HepG2 (cell line): ENCODE measurements around the gene GPR4. TPM values are rescaled to one million over a fixed set of nuclear protein-coding genes. Genes with fewer than 3 reads are reported as not detected.

Experiments used
- ATAC-seq: fragments of 200-7000 bp; cut with Tn5 transposase; 3 replicates; pipeline ENCODE4 v1.9.1; 2020; ENCODE audit warnings: mild to moderate bottlenecking, moderate library complexity
- BruUV-seq: library from RNA; stranded (reverse); fragments of 400-500 nt; replicated peaks from 2 replicates; lab custom pipeline; 2021; lab: Mats Ljungman, UMichigan
- CTCF ChIA-PET: fragments of 300-600 bp; formaldehyde crosslinking; extraction: SDS; loops from one replicate; lab custom pipeline; 2021; ENCODE audit warnings: low total read pairs, inconsistent platforms, low intra/inter-chr PET ratio; lab: Yijun Ruan, JAX
- POLR2A ChIA-PET: fragments of 350-600 bp; sonication (Branson Sonifier 250); formaldehyde crosslinking; loops from one replicate; lab custom pipeline; 2020; ENCODE audit warnings: antibody characterized with exemption, inconsistent platforms; lab: Yijun Ruan, JAX
- DNase-seq: peaks from one replicate; pipeline ENCODE4 v3.0.0-alpha.2; 2015; ENCODE audit warnings: low spot score
- FAIRE-seq: peaks from 3 replicates; lab custom pipeline; 2011; peaks lifted over from hg19 to GRCh38; lab: Jason Lieb, UNC
- H2AFZ ChIP-seq: one replicate; pipeline ENCODE4 v1.6.1; 2011; ENCODE audit warnings: low read length, inconsistent platforms
- H3K27ac ChIP-seq: fragments of 300-600 bp; 3 replicates; pipeline ENCODE4 v1.8.0; 2011; ENCODE audit warnings: mixed run types, mild to moderate bottlenecking, mixed read lengths, low read length, inconsistent platforms; ENCODE audit not compliant: insufficient read depth; ENCODE audit errors: extremely low read length
- H3K27me3 ChIP-seq, 2 experiments: fragments of 200-600 bp in 1 of 2; 2 replicates in 1 of 2; 3 replicates in 1 of 2; pipeline versions ENCODE4 v1.6.0 to v1.8.0; 2011; ENCODE audit warnings: low read length in 2 of 2, mild to moderate bottlenecking in 2 of 2, moderate library complexity in 2 of 2, inconsistent platforms in 1 of 2; ENCODE audit not compliant: insufficient read depth in 2 of 2, control insufficient read depth in 1 of 2
- H3K36me3 ChIP-seq, 2 experiments: fragments of 200-600 bp in 1 of 2; replicated peaks in 1 of 2; 2 replicates in 1 of 2; 3 replicates in 1 of 2; pipeline versions ENCODE4 v1.5.1 to v1.8.0; 2011; ENCODE audit warnings: low read length in 2 of 2, inconsistent platforms in 1 of 2; ENCODE audit not compliant: insufficient read depth in 2 of 2, control insufficient read depth in 1 of 2
- H3K4me1 ChIP-seq: 2 replicates; pipeline ENCODE4 v1.5.1; 2012; ENCODE audit warnings: low read length, inconsistent platforms; ENCODE audit not compliant: insufficient read depth
- H3K4me2 ChIP-seq: 2 replicates; pipeline ENCODE4 v1.6.0; 2011; ENCODE audit warnings: low read depth, low read length, inconsistent platforms
- H3K4me3 ChIP-seq, 3 experiments: fragments of 200-600 bp in 1 of 3; sonication (generic), shearing (Covaris generic) in 1 of 3; replicated peaks in 1 of 3; 2 replicates each; pipeline ENCODE4 v1.5.1; 2011 to 2016; ENCODE audit warnings: low read length in 3 of 3, inconsistent platforms in 2 of 3, low read depth in 2 of 3, mild to moderate bottlenecking in 2 of 3, control low read depth in 1 of 3, mixed read lengths in 1 of 3; ENCODE audit not compliant: insufficient read depth in 1 of 3
- H3K79me2 ChIP-seq: one replicate; pipeline ENCODE4 v1.6.1; 2011; ENCODE audit warnings: low read length, inconsistent platforms; ENCODE audit not compliant: insufficient read depth
- H3K9ac ChIP-seq: 2 replicates; pipeline ENCODE4 v1.6.0; 2011; ENCODE audit warnings: mild to moderate bottlenecking, low read depth, low read length, inconsistent platforms; ENCODE audit not compliant: insufficient read depth
- H3K9me3 ChIP-seq: 2 replicates; pipeline ENCODE4 v1.5.1; 2012; ENCODE audit warnings: mild to moderate bottlenecking, low read length
- H4K20me1 ChIP-seq: 2 replicates; pipeline ENCODE4 v1.6.0; 2011; ENCODE audit warnings: inconsistent platforms, mild to moderate bottlenecking, low read length, moderate library complexity; ENCODE audit not compliant: insufficient read depth
- ARID2 ChIP-seq: sonication (generic); formaldehyde crosslinking; IDR thresholded peaks from 2 replicates; pipeline ENCODE4 v1.8.1; 2022; ENCODE audit warnings: mild to moderate bottlenecking, missing genetic modification reagents, borderline replicate concordance
- ISX ChIP-seq: sonication (generic); formaldehyde crosslinking; conservative IDR thresholded peaks from 2 replicates; pipeline ENCODE4 v1.5.0; 2020; ENCODE audit warnings: missing genetic modification reagents
- SRSF1 ChIP-seq: fragments of 200-400 bp; formaldehyde crosslinking; optimal IDR thresholded peaks from 2 replicates; pipeline ENCODE3; 2017; ENCODE audit warnings: mild to moderate bottlenecking, low read depth, low read length, moderate library complexity
- ZNF263 ChIP-seq: sonication (generic); formaldehyde crosslinking; IDR thresholded peaks from 2 replicates; pipeline ENCODE4 v1.4.0; 2020; ENCODE audit warnings: missing genetic modification reagents
- ZNF570 ChIP-seq: sonication (generic); formaldehyde crosslinking; IDR thresholded peaks from 2 replicates; pipeline ENCODE4 v1.4.0; 2020; ENCODE audit warnings: mild to moderate bottlenecking, missing genetic modification reagents, borderline replicate concordance
- ZNF572 ChIP-seq: sonication (generic); formaldehyde crosslinking; IDR thresholded peaks from 2 replicates; pipeline ENCODE4 v1.5.1; 2020; ENCODE audit warnings: mild to moderate bottlenecking, missing genetic modification reagents
- ZSCAN31 ChIP-seq: sonication (generic); formaldehyde crosslinking; IDR thresholded peaks from 2 replicates; pipeline ENCODE4 v1.5.0; 2020; ENCODE audit warnings: low read depth, mild to moderate bottlenecking, missing genetic modification reagents
- WGBS: methylation state at CpG from one replicate; pipeline ENCODE4 v1.1.6; 2017; ENCODE audit warnings: low lambda C conversion rate; 5-methylcytosine and 5-hydroxymethylcytosine counted together
- in situ Hi-C: cut with HindIII; loops from 2 replicates; pipeline ENCODE4 v1.10.0; 2017; ENCODE audit warnings: low pct_unique_long_range_greater_than_20kb; ENCODE audit not compliant: extremely low pct_ligation_motif_present
- intact Hi-C: fragments of 100-400 bp; cut with micrococcal nuclease; formaldehyde crosslinking; loops from one replicate; pipeline ENCODE4 v1.10.0; 2022; ENCODE audit not compliant: unreplicated experiment
- polyA plus RNA-seq, 8 experiments: library from polyadenylated mRNA; depleted of rRNA in 3 of 8; stranded (reverse) in 7 of 8; unstranded in 1 of 8; fragments of >200 nt; fragmentation: Illumina TruSeq in 4 of 8; extraction: Trizol in 4 of 8; gene quantifications; 2 replicates each; pipeline versions ENCODE4 v1.2.1 to v1.2.3, GENCODE V29; 2011 to 2016; ENCODE audit warnings: low read depth in 4 of 8, missing spikeins in 1 of 8, mixed read lengths in 1 of 8; ENCODE audit not compliant: insufficient read depth in 1 of 8
- total RNA-seq, 5 experiments: library from RNA; depleted of rRNA; stranded (reverse); fragments of >200 nt; fragmentation: Illumina TruSeq; extraction: Trizol; gene quantifications; 2 replicates each; pipeline ENCODE4 v1.2.3, GENCODE V29; 2016; ENCODE audit warnings: low read depth in 1 of 5
- TF ChIP-seq, protein P1 (sequence below): sonication (generic); formaldehyde crosslinking; IDR thresholded peaks from 2 replicates; pipeline ENCODE4 v1.5.1; 2020; ENCODE audit warnings: mild to moderate bottlenecking, moderate library complexity, missing genetic modification reagents
- TF ChIP-seq, protein P2 (sequence below): IDR thresholded peaks from 2 replicates; pipeline ENCODE4 v1.6.1; 2016; ENCODE audit warnings: control low read depth

GPR4 gene
- total and polyA plus RNA-seq, 2 of the 13 experiments (the other 11 are each of a cell fraction or from before 2014, with no cell fraction given): 0.15 TPM; not detected in 1

DNA sequence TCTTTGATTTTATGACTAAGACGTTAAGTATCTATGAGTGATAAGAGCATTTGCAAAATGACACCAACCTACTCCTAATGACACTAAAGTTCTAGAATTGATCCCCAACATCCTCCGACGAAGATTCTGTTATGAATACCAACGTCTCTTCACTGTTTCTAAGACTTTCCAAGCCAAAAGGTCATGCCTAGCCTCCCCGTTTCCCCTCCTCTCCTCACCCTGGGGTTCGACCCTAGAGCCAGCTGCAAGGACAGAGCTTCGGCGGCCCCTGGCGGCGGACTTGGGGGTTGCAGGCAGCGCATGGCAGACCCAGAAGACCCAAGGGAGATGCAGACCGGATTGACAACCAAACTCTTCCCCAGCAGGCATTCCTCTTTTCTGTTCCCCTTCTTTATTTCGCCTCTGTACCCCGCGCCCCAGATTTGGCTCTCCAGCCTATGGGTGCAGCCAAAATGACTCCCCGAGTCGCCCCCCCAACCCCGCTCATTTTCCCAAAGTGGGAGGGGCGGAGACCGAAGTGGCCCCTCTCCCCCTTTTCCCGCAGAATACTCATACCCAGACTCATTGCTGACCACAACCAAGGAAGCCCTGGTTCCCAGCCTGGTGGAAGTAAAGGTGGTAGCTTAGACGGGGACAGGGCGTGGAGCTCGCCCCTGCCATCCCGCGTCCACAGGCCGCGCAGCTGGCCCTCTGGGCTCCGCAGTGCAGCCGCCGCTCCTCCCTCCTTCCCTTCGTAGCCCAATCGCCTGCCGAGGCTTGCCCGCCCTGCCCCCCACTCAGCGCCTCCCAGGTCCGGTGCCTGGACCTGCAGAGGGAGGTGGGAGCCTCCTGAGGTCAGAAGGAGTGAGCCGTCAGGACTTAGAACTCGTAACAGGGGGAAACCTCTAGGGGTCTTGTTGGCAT lies 41.3 kb upstream of the GPR4 start (continued):
- TF ChIP-seq ZNF263 (CRISPR knock-in tag): peak; percentile 30; the same call in 1 of the 2 replicates
- TF ChIP-seq ZSCAN31 (CRISPR knock-in tag): peak; percentile 50; the same call in 1 of the 2 replicates
- TF ChIP-seq, all 625 proteins: peak for 69

DNA sequence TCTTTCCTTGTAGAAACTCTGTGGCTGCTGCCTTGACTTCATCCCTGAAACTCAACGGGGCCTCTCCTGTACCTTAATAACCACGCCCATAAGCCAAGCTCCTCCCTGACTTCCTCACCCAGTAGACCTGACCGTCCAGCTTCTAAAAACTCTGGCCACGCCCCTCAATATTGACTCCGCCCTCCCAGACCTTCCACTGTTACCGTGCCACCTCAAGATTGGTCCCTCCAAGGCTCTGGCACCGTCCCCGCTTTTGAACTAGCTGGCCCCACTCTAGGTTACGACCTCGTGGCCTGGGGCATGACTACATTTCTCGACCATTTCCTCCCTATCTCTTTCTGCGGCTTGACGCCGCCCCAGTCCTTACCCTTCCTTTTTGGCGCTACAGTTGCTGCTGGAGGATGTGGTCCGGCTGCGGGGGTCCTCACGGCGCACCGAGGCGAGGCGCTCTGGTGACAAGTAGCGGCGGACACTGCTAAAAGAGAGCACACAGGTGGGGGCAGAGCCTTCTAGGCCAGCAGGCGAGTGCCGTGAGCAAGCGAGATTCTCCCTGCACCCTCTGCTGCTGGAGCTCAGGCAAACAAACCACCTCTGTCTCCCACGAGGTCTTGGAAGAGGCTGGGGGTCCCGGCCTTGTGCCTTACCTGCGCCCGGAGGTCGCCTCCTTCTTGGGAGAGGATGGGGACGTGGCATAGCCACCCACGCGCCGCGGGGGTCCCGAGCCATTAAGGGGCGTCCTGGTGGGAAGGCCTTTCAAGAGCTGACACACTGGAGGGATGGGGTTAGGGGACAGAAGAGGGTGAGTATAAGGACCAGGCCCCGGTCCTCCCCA lies 39.5 kb upstream of the GPR4 start:
- no peaks in the 10 kb centered on the region for H3K79me2 ChIP-seq
- H3K36me3 ChIP-seq: no peaks in the 10 kb centered on the region
- in situ Hi-C loops (loop anchor here (5.0 kb wide), 1 partner anchor 49 kb away; no protein-coding TSS in a partner anchor), intact Hi-C loops (loop anchor here (5.0 kb wide), 1 partner anchor 144 kb away; the partner anchor contains the start of genes PPM1N and RTN2)
- no peaks in the 10 kb centered on the region for H3K9me3 ChIP-seq
- H3K9ac ChIP-seq: peak overlapping the region; percentile 42; the same call in 1 of the 2 replicates
- CTCF ChIA-PET: interaction anchor here (1.1 to 4.0 kb wide), 3 partner anchors 35 to 64 kb away, joined by 6 to 45 read pairs (median 29); no protein-coding TSS in a partner anchor
- H3K27me3 ChIP-seq: peaks cover 0 to 9% of the 10 kb centered on the region in 2 experiments; a peak in 3 of 5 replicates
- WGBS: 2% methylated on average over 37 of the region's 40 CpGs
- POLR2A ChIA-PET: interaction anchor here (0.6 to 5.9 kb wide), 19 partner anchors 8 to 241 kb away, joined by 3 to 56 read pairs (median 4); partner anchors contain the start of genes GIPR, OPA3 and QPCTL
- H2AFZ ChIP-seq: peak overlapping the region; percentile 69
- H3K4me1 ChIP-seq: peaks cover 72% of the 10 kb centered on the region
- H3K4me2 ChIP-seq: peak overlapping the region; percentile 98
- no peaks in the 10 kb centered on the region for H4K20me1 ChIP-seq
- peak; percentile 57 for ATAC-seq
- FAIRE-seq: peak; percentile 66
- H3K4me3 ChIP-seq: peak overlapping the region; percentile 41 to 63 (median 42)
- BruUV-seq: TSS peak; percentile 67
- DNase-seq: peak; percentile 90
- peak overlapping the region; percentile 64 for H3K27ac ChIP-seq
- TF ChIP-seq ARID2 (CRISPR knock-in tag): no peak
- TF ChIP-seq, protein P1, sequence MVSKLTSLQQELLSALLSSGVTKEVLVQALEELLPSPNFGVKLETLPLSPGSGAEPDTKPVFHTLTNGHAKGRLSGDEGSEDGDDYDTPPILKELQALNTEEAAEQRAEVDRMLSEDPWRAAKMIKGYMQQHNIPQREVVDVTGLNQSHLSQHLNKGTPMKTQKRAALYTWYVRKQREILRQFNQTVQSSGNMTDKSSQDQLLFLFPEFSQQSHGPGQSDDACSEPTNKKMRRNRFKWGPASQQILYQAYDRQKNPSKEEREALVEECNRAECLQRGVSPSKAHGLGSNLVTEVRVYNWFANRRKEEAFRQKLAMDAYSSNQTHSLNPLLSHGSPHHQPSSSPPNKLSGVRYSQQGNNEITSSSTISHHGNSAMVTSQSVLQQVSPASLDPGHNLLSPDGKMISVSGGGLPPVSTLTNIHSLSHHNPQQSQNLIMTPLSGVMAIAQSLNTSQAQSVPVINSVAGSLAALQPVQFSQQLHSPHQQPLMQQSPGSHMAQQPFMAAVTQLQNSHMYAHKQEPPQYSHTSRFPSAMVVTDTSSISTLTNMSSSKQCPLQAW (CRISPR knock-in tag): 0 out of 2 replicates have a peak, but pooled peaks have one; percentile 32
- peak; percentile 56; the same call in 1 of the 2 replicates for TF ChIP-seq ISX (CRISPR knock-in tag)
- no peak for TF ChIP-seq SRSF1
- no peak for TF ChIP-seq ZNF570 (CRISPR knock-in tag)
- 0 out of 2 replicates have a peak, but pooled peaks have one; percentile 37 for TF ChIP-seq ZNF572 (CRISPR knock-in tag)
- TF ChIP-seq, protein P2, sequence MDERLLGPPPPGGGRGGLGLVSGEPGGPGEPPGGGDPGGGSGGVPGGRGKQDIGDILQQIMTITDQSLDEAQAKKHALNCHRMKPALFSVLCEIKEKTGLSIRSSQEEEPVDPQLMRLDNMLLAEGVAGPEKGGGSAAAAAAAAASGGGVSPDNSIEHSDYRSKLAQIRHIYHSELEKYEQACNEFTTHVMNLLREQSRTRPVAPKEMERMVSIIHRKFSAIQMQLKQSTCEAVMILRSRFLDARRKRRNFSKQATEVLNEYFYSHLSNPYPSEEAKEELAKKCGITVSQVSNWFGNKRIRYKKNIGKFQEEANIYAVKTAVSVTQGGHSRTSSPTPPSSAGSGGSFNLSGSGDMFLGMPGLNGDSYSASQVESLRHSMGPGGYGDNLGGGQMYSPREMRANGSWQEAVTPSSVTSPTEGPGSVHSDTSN (CRISPR knock-in tag): no peak
